Measurements from ENCODE around the gene USP5. TPM values are rescaled to one million over a fixed set of nuclear protein-coding genes. Genes with fewer than 3 reads are reported as not detected.

The USP5 gene
- total RNA-seq, 1 experiment from 2014 or later = 175 TPM

DNA sequence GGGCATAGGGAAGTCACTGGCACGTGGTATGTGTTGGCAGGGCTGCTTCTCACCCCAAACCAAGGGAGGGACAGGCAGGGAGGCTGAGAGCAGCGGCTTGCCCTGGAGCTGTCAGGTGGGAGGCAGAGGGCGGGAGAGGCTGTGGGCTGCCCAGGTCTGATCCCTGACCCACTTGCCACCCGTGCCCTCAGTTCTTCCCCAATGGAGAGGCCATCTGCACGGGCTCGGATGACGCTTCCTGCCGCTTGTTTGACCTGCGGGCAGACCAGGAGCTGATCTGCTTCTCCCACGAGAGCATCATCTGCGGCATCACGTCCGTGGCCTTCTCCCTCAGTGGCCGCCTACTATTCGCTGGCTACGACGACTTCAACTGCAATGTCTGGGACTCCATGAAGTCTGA lies 6.6 kb upstream of the USP5 start:
- no peak for DNase-seq (ENCODE audit: low read depth, low spot score)
- Histone ChIP-seq H3K9ac (ENCODE audit: low read length) (no peak overlapping the region), H3K9me3 (ENCODE audit: control insufficient read depth in 1 of 2, insufficient read depth in 1 of 2, low read depth in 1 of 2, low read length in 2 of 2) (no peaks in the 10 kb centered on the region), H2AFZ (ENCODE audit: low read depth, low read length, poor library complexity, severe bottlenecking) (no peak overlapping the region), H3K79me2 (ENCODE audit: insufficient read depth, low read length) (peaks cover 12% of the 10 kb centered on the region), H3K4me3 (replicated peaks in 1 of 2; ENCODE audit: low read depth in 1 of 2, low read length in 2 of 2) (no peak overlapping the region), H3K27ac (ENCODE audit: low read depth, low read length) (no peak overlapping the region), H3K4me1 (ENCODE audit: control insufficient read depth in 1 of 2, insufficient read depth in 2 of 2, low read length in 2 of 2) (peaks cover 5 to 8% of the 10 kb centered on the region in 2 experiments), H3K9me2 (ENCODE audit: insufficient read depth) (no peaks in the 10 kb centered on the region), H3K36me3 (ENCODE audit: control insufficient read depth in 1 of 2, insufficient read depth in 2 of 2, low read length in 2 of 2) (peaks cover 25 to 44% of the 10 kb centered on the region in 2 experiments; a peak in 3 of 4 replicates), H4K20me1 (ENCODE audit: insufficient read depth) (no peaks in the 10 kb centered on the region), H3K4me2 (ENCODE audit: low read length) (no peak overlapping the region), H3K27me3 (ENCODE audit: insufficient read depth, low read length) (no peaks in the 10 kb centered on the region)
- ChIA-PET RAD21 (ENCODE audit: low non-redundant PET in 1 of 2, low total read pairs in 2 of 2, uncharacterized antibody in 2 of 2, unreplicated experiment in 2 of 2) (no interaction called here), CTCF (no interaction called here), POLR2A (no interaction called here)
- no peak for ATAC-seq
- no peak for TF ChIP-seq SP1 (IDR thresholded peaks at IDR 0.05; ENCODE audit: low read depth)
- no peak for TF ChIP-seq JUND (IDR thresholded peaks at IDR 0.05)
- TF ChIP-seq, protein P1, sequence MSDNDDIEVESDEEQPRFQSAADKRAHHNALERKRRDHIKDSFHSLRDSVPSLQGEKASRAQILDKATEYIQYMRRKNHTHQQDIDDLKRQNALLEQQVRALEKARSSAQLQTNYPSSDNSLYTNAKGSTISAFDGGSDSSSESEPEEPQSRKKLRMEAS (IDR thresholded peaks at IDR 0.05) = no peak
- TF ChIP-seq CEBPB (IDR thresholded peaks at IDR 0.05; ENCODE audit: low read depth) = no peak
- no peak for TF ChIP-seq EGR1 (IDR thresholded peaks at IDR 0.05; ENCODE audit: low read depth)
- TF ChIP-seq, protein P2, sequence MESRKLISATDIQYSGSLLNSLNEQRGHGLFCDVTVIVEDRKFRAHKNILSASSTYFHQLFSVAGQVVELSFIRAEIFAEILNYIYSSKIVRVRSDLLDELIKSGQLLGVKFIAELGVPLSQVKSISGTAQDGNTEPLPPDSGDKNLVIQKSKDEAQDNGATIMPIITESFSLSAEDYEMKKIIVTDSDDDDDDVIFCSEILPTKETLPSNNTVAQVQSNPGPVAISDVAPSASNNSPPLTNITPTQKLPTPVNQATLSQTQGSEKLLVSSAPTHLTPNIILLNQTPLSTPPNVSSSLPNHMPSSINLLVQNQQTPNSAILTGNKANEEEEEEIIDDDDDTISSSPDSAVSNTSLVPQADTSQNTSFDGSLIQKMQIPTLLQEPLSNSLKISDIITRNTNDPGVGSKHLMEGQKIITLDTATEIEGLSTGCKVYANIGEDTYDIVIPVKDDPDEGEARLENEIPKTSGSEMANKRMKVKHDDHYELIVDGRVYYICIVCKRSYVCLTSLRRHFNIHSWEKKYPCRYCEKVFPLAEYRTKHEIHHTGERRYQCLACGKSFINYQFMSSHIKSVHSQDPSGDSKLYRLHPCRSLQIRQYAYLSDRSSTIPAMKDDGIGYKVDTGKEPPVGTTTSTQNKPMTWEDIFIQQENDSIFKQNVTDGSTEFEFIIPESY (IDR thresholded peaks at IDR 0.05; ENCODE audit: extremely low read depth, insufficient replicate concordance, low read length) = no peak
- no peak for TF ChIP-seq ELF1 (IDR thresholded peaks at IDR 0.05; ENCODE audit: borderline replicate concordance, low read depth)
- TF ChIP-seq FOSL1 (IDR thresholded peaks at IDR 0.05; ENCODE audit: low read depth) = no peak
- no peak for TF ChIP-seq ZFX (IDR thresholded peaks at IDR 0.05)
- TF ChIP-seq, protein P3, sequence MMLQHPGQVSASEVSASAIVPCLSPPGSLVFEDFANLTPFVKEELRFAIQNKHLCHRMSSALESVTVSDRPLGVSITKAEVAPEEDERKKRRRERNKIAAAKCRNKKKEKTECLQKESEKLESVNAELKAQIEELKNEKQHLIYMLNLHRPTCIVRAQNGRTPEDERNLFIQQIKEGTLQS (IDR thresholded peaks at IDR 0.05) = no peak
- no peak for TF ChIP-seq ZNF274 (IDR thresholded peaks at IDR 0.05; ENCODE audit: low read depth, low read length)
- no peak for TF ChIP-seq EZH2 (IDR thresholded peaks at IDR 0.05)
- TF ChIP-seq EZH2phosphoT487 (IDR thresholded peaks at IDR 0.05; ENCODE audit: borderline replicate concordance) = no peak
- no peak for TF ChIP-seq POLR2AphosphoS5 (IDR thresholded peaks at IDR 0.05; ENCODE audit: low read depth, low read length)
- no peak for TF ChIP-seq SIN3A (IDR thresholded peaks at IDR 0.05; ENCODE audit: low read depth)
- no TSS peak for BruUV-seq (replicated peaks)
- intact Hi-C loops (cut with micrococcal nuclease) = no loop called here
